Spinal cord (tissue), 10 donors: Measurements from ENCODE around the gene GAS7. TPM values are rescaled to one million over a fixed set of nuclear protein-coding genes. Genes with fewer than 3 reads are reported as not detected.
A peak's percentile ranks its signal among the peaks of the same experiment; 100 is the strongest.

Experiments used
- DNase-seq, 6 donors: peaks; one replicate each; pipeline versions ENCODE4 v3.0.0 to v3.0.0-alpha.2; 2013 to 2015; ENCODE audit warnings: low spot score in 6 of 6, low read depth in 4 of 6
- H3K27ac ChIP-seq: one replicate; pipeline ENCODE4 v1.5.1; 2013; ENCODE audit warnings: low read depth, low read length, control low read depth
- H3K27me3 ChIP-seq: one replicate; pipeline ENCODE4 v1.6.1; 2013; ENCODE audit warnings: low read length; ENCODE audit not compliant: control insufficient read depth, insufficient read depth
- H3K36me3 ChIP-seq: one replicate; pipeline ENCODE4 v1.6.1; 2013; ENCODE audit warnings: low read length; ENCODE audit not compliant: control insufficient read depth, insufficient read depth
- H3K4me1 ChIP-seq: one replicate; pipeline ENCODE4 v1.6.1; 2013; ENCODE audit warnings: low read length; ENCODE audit not compliant: control insufficient read depth, insufficient read depth
- H3K4me3 ChIP-seq: one replicate; pipeline ENCODE4 v1.5.1; 2013; ENCODE audit warnings: low read depth, low read length, control low read depth
- H3K9me3 ChIP-seq: one replicate; pipeline ENCODE4 v1.6.1; 2013; ENCODE audit warnings: low read length; ENCODE audit not compliant: control insufficient read depth, insufficient read depth
- WGBS: methylation state at CpG from one replicate; pipeline ENCODE4 v1.1.5; 2013; ENCODE audit warnings: missing lambda C conversion rate; ENCODE audit not compliant: insufficient coverage; 5-methylcytosine and 5-hydroxymethylcytosine counted together
- polyA plus RNA-seq, 2 donors: library from polyadenylated mRNA; unstranded; fragments of 120-200 nt; gene quantifications; one replicate each; pipeline ENCODE4 v1.2.1, GENCODE V29; 2013; ENCODE audit not compliant: insufficient read length in 2 of 2
- total RNA-seq, 2 donors: library from RNA; depleted of rRNA in 1 of 2; stranded (reverse); fragments of 120-200 nt in 1 of 2; fragments of >200 nt in 1 of 2; gene quantifications; one replicate each; pipeline versions ENCODE4 v1.2.3 to v1.2.4, GENCODE V29; 2013 to 2014
- donor health status: healthy.

The GAS7 gene
- total and polyA plus RNA-seq, 4 donors, result 51.8 to 93.8 (median 79.1) TPM

GRCh38 chr17:10177913-10178505, 20.4 kb downstream of the GAS7 start:
- Histone ChIP-seq H3K9me3 (no peaks in the 10 kb centered on the region), H3K27me3 (no peaks in the 10 kb centered on the region), H3K36me3 (no peaks in the 10 kb centered on the region), H3K4me3 (no peak overlapping the region), H3K27ac (peak overlapping the region; percentile 15), H3K4me1 (peaks cover 28% of the 10 kb centered on the region)
- peak in 2 of 6 donors; percentile 49 to 66 for DNase-seq
- 67% methylated on average over 7 of the region's 12 CpGs for WGBS

- 68% methylated on average over 5 of the region's 6 CpGs for WGBS
- no peak for DNase-seq
- Histone ChIP-seq H3K9me3 (no peaks in the 10 kb centered on the region), H3K27me3 (no peaks in the 10 kb centered on the region), H3K36me3 (no peaks in the 10 kb centered on the region), H3K4me1 (peaks cover 25% of the 10 kb centered on the region), H3K27ac (peak overlapping the region; percentile 15), H3K4me3 (no peak overlapping the region)
Measured at GRCh38 chr17:10177131-10177912, 21.1 kb downstream of the GAS7 start.

- Histone ChIP-seq H3K27ac (no peak overlapping the region), H3K27me3 (no peaks in the 10 kb centered on the region), H3K4me1 (peaks cover 34% of the 10 kb centered on the region), H3K9me3 (no peaks in the 10 kb centered on the region), H3K4me3 (no peak overlapping the region), H3K36me3 (no peaks in the 10 kb centered on the region)
- DNase-seq, result no peak
- no CpG with 5 or more reads among the region's 3 CpGs for WGBS
Measured at GRCh38 chr17:10173913-10174312, 24.5 kb downstream of the GAS7 start.

- WGBS, result 98% methylated on average over 6 of the region's 6 CpGs
- Histone ChIP-seq H3K4me3 (no peak overlapping the region), H3K36me3 (no peaks in the 10 kb centered on the region), H3K9me3 (no peaks in the 10 kb centered on the region), H3K27me3 (no peaks in the 10 kb centered on the region), H3K4me1 (peaks cover 23% of the 10 kb centered on the region), H3K27ac (no peak overlapping the region)
- no peak for DNase-seq
Measured at GRCh38 chr17:10172778-10173177, 25.6 kb downstream of the GAS7 start.

GRCh38 chr17:10172241-10172741, 26.1 kb downstream of the GAS7 start:
- no peak overlapping the region for H3K27ac ChIP-seq
- no peaks in the 10 kb centered on the region for H3K36me3 ChIP-seq

GRCh38 chr17:10171581-10171981, 26.8 kb downstream of the GAS7 start:
- no peak for DNase-seq
- no peaks in the 10 kb centered on the region for H3K36me3 ChIP-seq
- peaks cover 12% of the 10 kb centered on the region for H3K4me1 ChIP-seq
- H3K9me3 ChIP-seq, result no peaks in the 10 kb centered on the region
- H3K27me3 ChIP-seq, result no peaks in the 10 kb centered on the region
- H3K27ac ChIP-seq, result no peak overlapping the region
- 71% methylated on average over 3 of the region's 6 CpGs for WGBS
- no peak overlapping the region for H3K4me3 ChIP-seq

More at GRCh38 chr17:10172241-10172741, 26.1 kb downstream of the GAS7 start:
- Histone ChIP-seq H3K9me3 (no peaks in the 10 kb centered on the region), H3K4me1 (peaks cover 18% of the 10 kb centered on the region), H3K27me3 (no peaks in the 10 kb centered on the region), H3K4me3 (no peak overlapping the region)
- WGBS, result 57% methylated on average over 3 of the region's 3 CpGs
- DNase-seq, result no peak

GRCh38 chr17:10171122-10171571, 27.3 kb downstream of the GAS7 start:
- DNase-seq, result peak in 1 of 6 donors; percentile 91
- WGBS, result 34% methylated on average over 5 of the region's 8 CpGs
- H3K9me3 ChIP-seq, result no peaks in the 10 kb centered on the region

GRCh38 chr17:10170233-10170632, 28.2 kb downstream of the GAS7 start:
- Histone ChIP-seq H3K4me3 (no peak overlapping the region), H3K27ac (no peak overlapping the region), H3K36me3 (no peaks in the 10 kb centered on the region), H3K27me3 (no peaks in the 10 kb centered on the region), H3K9me3 (no peaks in the 10 kb centered on the region), H3K4me1 (peaks cover 17% of the 10 kb centered on the region)
- no peak for DNase-seq
- 87% methylated on average over 3 of the region's 3 CpGs for WGBS

More at GRCh38 chr17:10171122-10171571, 27.3 kb downstream of the GAS7 start:
- no peaks in the 10 kb centered on the region for H3K27me3 ChIP-seq
- no peaks in the 10 kb centered on the region for H3K36me3 ChIP-seq
- H3K4me3 ChIP-seq, result no peak overlapping the region
- peak overlapping the region; percentile 17 for H3K27ac ChIP-seq
- peaks cover 11% of the 10 kb centered on the region for H3K4me1 ChIP-seq

- WGBS, result 93% methylated on average over 3 of the region's 4 CpGs
- Histone ChIP-seq H3K4me3 (no peak overlapping the region), H3K9me3 (no peaks in the 10 kb centered on the region), H3K4me1 (peaks cover 17% of the 10 kb centered on the region), H3K27ac (no peak overlapping the region), H3K36me3 (no peaks in the 10 kb centered on the region), H3K27me3 (no peaks in the 10 kb centered on the region)
- no peak for DNase-seq
Measured at GRCh38 chr17:10169290-10169689, 29.1 kb downstream of the GAS7 start.
